SU-DHL-6 (cell line): Measurements from ENCODE around the gene RETREG1.

Experiments used
- CTCF ChIP-seq: fragments of 200-600 bp; sonication (generic); IDR thresholded peaks from one replicate; pipeline ENCODE4 v1.5.1; 2017; ENCODE audit warnings: antibody characterized with exemption, mild to moderate bottlenecking, low read length, moderate library complexity; ENCODE audit not compliant: insufficient read depth, poor library complexity, severe bottlenecking
- EZH2phosphoT487 ChIP-seq: fragments of 200-600 bp; sonication (generic), shearing (Covaris generic); conservative IDR thresholded peaks from 2 replicates; pipeline ENCODE4 v1.6.1; 2018; ENCODE audit warnings: mild to moderate bottlenecking, antibody characterized with exemption, low read length, moderate library complexity, mixed read lengths

DNA sequence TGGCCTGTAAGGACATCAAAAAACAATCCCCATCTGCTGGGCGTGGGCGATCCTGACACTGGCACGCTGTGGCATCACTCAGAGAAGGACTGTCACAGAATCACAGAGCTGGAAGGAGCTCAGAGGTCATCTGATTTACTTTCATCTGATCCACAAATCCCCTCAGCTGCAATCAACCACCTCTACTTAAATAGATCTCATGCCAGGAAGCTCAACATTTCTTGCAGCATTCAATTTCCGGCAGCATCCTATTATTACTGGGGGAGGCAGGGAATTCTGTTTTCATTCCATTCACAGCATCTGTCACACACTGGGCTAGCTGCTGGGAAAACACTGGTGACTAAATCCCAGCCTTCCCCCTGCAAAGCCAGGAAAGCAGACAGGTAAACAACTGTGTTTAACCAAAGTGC is 38.3 kb downstream of the RETREG1 start:
- TF ChIP-seq CTCF = no peak
- TF ChIP-seq EZH2phosphoT487 = no peak
